Parathyroid adenoma (tissue), 2 donors: ENCODE data around the gene FAM174B.
A peak's percentile ranks its signal among the peaks of the same experiment; 100 is the strongest.

Experiments
- H2AFZ ChIP-seq: fragments of 300-600 bp; sonication (generic); one replicate; pipeline ENCODE4 v1.7.0; 2017; ENCODE audit warnings: antibody characterized with exemption, mild to moderate bottlenecking
- H3K27ac ChIP-seq: fragments of 300-600 bp; sonication (generic); one replicate; pipeline ENCODE4 v1.7.0; 2017
- H3K27me3 ChIP-seq: fragments of 300-600 bp; sonication (generic); one replicate; pipeline ENCODE4 v1.7.0; 2017; ENCODE audit warnings: low read length; ENCODE audit not compliant: control insufficient read depth, insufficient read depth
- H3K36me3 ChIP-seq: fragments of 300-600 bp; sonication (generic); one replicate; pipeline ENCODE4 v1.7.0; 2017; ENCODE audit warnings: low read length; ENCODE audit not compliant: control insufficient read depth, insufficient read depth
- H3K4me1 ChIP-seq: fragments of 300-600 bp; sonication (generic); one replicate; pipeline ENCODE4 v1.7.0; 2017; ENCODE audit warnings: control low read depth
- H3K4me2 ChIP-seq: fragments of 300-600 bp; sonication (generic); one replicate; pipeline ENCODE4 v1.7.0; 2017; ENCODE audit warnings: low read length
- H3K4me3 ChIP-seq: fragments of 300-600 bp; sonication (generic); one replicate; pipeline ENCODE4 v1.7.0; 2017; ENCODE audit warnings: low read depth, low read length
- H3K79me2 ChIP-seq: fragments of 300-600 bp; sonication (generic); one replicate; pipeline ENCODE4 v1.7.0; 2017; ENCODE audit warnings: control low read depth
- H3K9ac ChIP-seq: fragments of 300-600 bp; sonication (generic); one replicate; pipeline ENCODE4 v1.7.0; 2017; ENCODE audit warnings: mild to moderate bottlenecking
- H3K9me3 ChIP-seq: fragments of 300-600 bp; sonication (generic); one replicate; pipeline ENCODE4 v1.7.0; 2017; ENCODE audit warnings: low read length; ENCODE audit not compliant: control insufficient read depth
- TF ChIP-seq, protein P1 (sequence below): fragments of 300-600 bp; sonication (generic); IDR thresholded peaks from one replicate; pipeline ENCODE4 v1.7.0; 2017; ENCODE audit warnings: antibody characterized with exemption, mild to moderate bottlenecking
- donor health status: primary hyperparathyroidism.

The FAM174B gene

DNA sequence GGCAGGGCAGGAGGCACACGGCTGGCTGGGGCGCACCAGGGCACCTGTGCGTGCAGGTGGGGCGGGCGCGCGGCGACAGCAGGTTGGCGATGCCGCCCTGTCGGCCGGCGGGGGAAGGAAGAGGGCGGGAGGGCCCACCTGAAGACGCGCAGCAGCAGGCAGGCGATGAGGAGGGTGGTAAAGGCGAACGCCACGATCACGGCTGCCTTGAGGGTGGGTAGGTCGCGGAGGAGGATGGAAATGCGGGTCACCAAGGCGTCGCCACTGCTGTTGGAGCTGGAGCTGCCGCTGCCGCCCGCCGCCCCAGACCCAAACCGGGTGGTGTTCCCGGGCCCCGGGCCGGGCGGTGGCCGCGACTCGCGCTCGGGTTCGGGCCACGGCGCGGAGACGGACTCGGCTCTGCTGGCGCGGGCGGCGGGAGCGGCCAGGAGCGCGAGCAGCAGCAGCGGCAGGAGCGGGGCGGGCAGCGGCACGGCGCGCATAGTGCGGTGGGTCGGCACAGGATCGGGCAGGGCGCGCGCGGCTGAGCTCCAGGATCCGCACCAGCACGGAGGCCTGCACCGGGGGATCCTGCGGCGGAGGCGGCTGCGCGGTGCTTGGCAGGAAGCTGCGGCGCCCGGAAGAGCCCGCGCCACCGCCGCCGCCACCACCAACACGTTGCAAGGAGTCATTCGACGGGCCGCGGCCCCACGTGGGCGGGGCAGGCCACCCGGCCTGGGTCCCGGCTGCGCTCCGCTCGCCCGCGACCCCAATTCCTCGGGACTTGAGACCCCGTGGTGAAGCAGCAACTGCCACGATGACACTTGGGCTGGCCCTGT lies at the start of gene FAM174B:
FAM174B (minus strand) TSS at position 598 of the 818 bp plus-strand sequence.
- Histone ChIP-seq H3K4me1 (no peaks in the 10 kb centered on the region), H3K9me3 (no peaks in the 10 kb centered on the region), H3K27ac (no peak within 1 kb of the TSS), H3K4me3 (peak within 1 kb of the TSS; percentile 27), H2AFZ (peak within 1 kb of the TSS; percentile 60), H3K27me3 (no peaks in the 10 kb centered on the region), H3K9ac (no peak within 1 kb of the TSS), H3K79me2 (no peaks in the 10 kb centered on the region), H3K4me2 (peak within 1 kb of the TSS; percentile 73), H3K36me3 (no peaks in the 10 kb centered on the region)
- TF ChIP-seq, protein P1, sequence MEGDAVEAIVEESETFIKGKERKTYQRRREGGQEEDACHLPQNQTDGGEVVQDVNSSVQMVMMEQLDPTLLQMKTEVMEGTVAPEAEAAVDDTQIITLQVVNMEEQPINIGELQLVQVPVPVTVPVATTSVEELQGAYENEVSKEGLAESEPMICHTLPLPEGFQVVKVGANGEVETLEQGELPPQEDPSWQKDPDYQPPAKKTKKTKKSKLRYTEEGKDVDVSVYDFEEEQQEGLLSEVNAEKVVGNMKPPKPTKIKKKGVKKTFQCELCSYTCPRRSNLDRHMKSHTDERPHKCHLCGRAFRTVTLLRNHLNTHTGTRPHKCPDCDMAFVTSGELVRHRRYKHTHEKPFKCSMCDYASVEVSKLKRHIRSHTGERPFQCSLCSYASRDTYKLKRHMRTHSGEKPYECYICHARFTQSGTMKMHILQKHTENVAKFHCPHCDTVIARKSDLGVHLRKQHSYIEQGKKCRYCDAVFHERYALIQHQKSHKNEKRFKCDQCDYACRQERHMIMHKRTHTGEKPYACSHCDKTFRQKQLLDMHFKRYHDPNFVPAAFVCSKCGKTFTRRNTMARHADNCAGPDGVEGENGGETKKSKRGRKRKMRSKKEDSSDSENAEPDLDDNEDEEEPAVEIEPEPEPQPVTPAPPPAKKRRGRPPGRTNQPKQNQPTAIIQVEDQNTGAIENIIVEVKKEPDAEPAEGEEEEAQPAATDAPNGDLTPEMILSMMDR, result no peak

DNA sequence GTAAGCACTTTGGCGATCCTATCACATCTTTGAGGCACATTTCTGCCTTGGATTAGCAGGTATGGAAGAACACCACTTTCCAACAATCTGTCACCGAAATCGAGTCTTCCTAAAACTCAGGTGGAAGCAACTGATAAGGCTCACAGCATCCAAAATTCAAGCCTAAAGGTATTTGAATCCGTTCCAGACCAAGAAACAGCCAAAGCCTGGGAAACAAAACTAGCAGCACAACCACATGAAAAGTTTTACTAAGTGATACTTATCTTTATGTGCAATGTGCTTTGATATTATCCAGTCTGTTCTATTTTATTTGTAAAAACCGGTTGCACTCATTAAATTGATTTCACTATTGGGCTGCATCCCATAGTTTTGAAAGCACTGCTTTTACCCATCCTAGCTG lies 40.5 kb upstream of the FAM174B start:
- H2AFZ ChIP-seq, result no peak overlapping the region
- no peak overlapping the region for H3K27ac ChIP-seq
- no peaks in the 10 kb centered on the region for H3K79me2 ChIP-seq
- no peak overlapping the region for H3K9ac ChIP-seq
- H3K4me2 ChIP-seq, result no peak overlapping the region
- H3K4me3 ChIP-seq, result no peak overlapping the region
- no peaks in the 10 kb centered on the region for H3K4me1 ChIP-seq
- H3K27me3 ChIP-seq, result no peaks in the 10 kb centered on the region
- H3K9me3 ChIP-seq, result no peaks in the 10 kb centered on the region
- H3K36me3 ChIP-seq, result no peaks in the 10 kb centered on the region
- TF ChIP-seq, protein P1, result no peak

DNA sequence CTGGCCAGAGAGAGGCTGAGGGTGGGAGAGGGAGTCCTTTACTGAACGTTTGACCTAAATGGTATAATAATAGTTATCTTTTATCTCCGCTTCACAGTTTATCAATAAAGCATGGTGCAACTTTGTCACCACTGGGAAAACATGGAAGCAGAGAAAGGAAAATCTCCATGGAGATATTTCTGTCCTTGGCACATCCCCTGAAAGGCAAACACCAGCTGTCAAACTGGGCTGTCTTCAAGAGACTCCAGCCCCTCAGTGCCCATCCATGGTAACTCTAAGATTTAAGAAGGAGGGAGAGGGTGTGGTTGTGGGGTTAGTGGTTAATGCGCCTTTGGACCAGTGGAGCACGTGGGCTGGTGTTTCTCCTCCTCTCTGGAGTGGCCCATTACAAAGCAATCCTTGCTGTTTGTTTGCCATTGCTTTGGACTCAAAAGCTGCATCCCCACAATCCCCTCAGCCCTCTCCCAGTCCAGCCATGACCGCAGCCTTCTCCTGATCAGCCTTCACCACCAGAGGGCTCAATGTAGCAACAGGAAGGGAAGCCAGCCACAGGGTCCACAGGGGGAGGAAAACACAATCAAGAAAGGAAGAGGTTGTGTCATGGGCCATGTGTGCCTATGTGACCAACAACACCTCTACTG lies 38.2 kb upstream of the FAM174B start:
- no peak overlapping the region for H2AFZ ChIP-seq
- H3K27ac ChIP-seq, result no peak overlapping the region
- no peak overlapping the region for H3K9ac ChIP-seq
- no peaks in the 10 kb centered on the region for H3K36me3 ChIP-seq
- H3K4me1 ChIP-seq, result no peaks in the 10 kb centered on the region
- no peaks in the 10 kb centered on the region for H3K9me3 ChIP-seq
- no peak overlapping the region for H3K4me2 ChIP-seq
- no peaks in the 10 kb centered on the region for H3K27me3 ChIP-seq
- H3K4me3 ChIP-seq, result no peak overlapping the region
- no peaks in the 10 kb centered on the region for H3K79me2 ChIP-seq
- TF ChIP-seq, protein P1, result no peak

- Histone ChIP-seq H3K4me3 (no peak overlapping the region), H3K9me3 (no peaks in the 10 kb centered on the region), H2AFZ (no peak overlapping the region), H3K9ac (no peak overlapping the region), H3K4me1 (no peaks in the 10 kb centered on the region), H3K36me3 (no peaks in the 10 kb centered on the region), H3K27ac (no peak overlapping the region), H3K79me2 (no peaks in the 10 kb centered on the region), H3K27me3 (no peaks in the 10 kb centered on the region), H3K4me2 (no peak overlapping the region)
- TF ChIP-seq, protein P1, result no peak
Observed at GRCh38 chr15:92690395-92690794, 34.8 kb upstream of the FAM174B start.
